Right cardiac atrium (tissue), 5 donors: ENCODE results near the gene PRKCA. TPM values are rescaled to one million over a fixed set of nuclear protein-coding genes. Genes with fewer than 3 reads are reported as not detected.

ENCODE experiments used
- ATAC-seq, 2 donors: fragments of 200-7000 bp; cut with Tn5 transposase; one replicate each; pipeline versions ENCODE4 v1.8.0 to v1.9.1; 2020; ENCODE audit warnings: moderate library complexity in 2 of 2, mild to moderate bottlenecking in 1 of 2
- DNase-seq, 3 donors: peaks; one replicate each; pipeline ENCODE4 v3.0.0-alpha.2; 2020
- H3K27ac ChIP-seq: one replicate; pipeline ENCODE4 v1.5.1; 2013; ENCODE audit warnings: mild to moderate bottlenecking, low read length, control low read depth, moderate library complexity
- H3K27me3 ChIP-seq: one replicate; pipeline ENCODE4 v1.6.1; 2013; ENCODE audit not compliant: control insufficient read depth, insufficient read depth
- H3K4me1 ChIP-seq: one replicate; pipeline ENCODE4 v1.6.1; 2013; ENCODE audit warnings: low read length; ENCODE audit not compliant: control insufficient read depth, insufficient read depth
- H3K4me3 ChIP-seq: one replicate; pipeline ENCODE4 v1.5.1; 2013; ENCODE audit warnings: low read length, control low read depth
- H3K9me3 ChIP-seq: one replicate; pipeline ENCODE4 v1.6.1; 2013; ENCODE audit warnings: low read length; ENCODE audit not compliant: control insufficient read depth
- WGBS: extraction: QIAGEN DNeasy Blood & Tissue Kit; methylation state at CpG from one replicate; pipeline ENCODE4 v1.1.7; 2013; 5-methylcytosine and 5-hydroxymethylcytosine counted together
- intact Hi-C, 4 donors: fragments of 100-400 bp; cut with DNase I; formaldehyde crosslinking; loops; one replicate each; pipeline versions ENCODE4 v1.11.0 to v1.14.0; 2022 to 2023
- polyA plus RNA-seq: library from polyadenylated mRNA; stranded (reverse); fragments of 200-250 nt; gene quantifications from one replicate; pipeline ENCODE4 v1.2.3, GENCODE V29; 2013
- total RNA-seq, 4 donors: library from RNA; stranded (reverse); fragmentation: NEBNext Ultra II Directional; extraction: Animal tissue kit (Norgen Biotek cat#: 25700); gene quantifications; one replicate each; pipeline ENCODE4 v1.2.1, GENCODE V29; 2021
- donor health status: healthy with polysubstance abuse.
- donor health status: DM: no; HTN: yes; CAD: no.
- donor health status: DM: no; HTN: no; CAD: no.
- donor health status: DM: no; HTN: yes; CAD: no; lungs with severe emphysema.
- donor health status: DM: yes; HTN: yes; CAD: no.

Gene PRKCA
- total and polyA plus RNA-seq, 5 donors, result 2.2 to 8.0 (median 6.8) TPM

- peak; percentile 85 to 86 for ATAC-seq
- 63% methylated on average over 7 of the region's 7 CpGs for WGBS
- H3K27ac ChIP-seq, result no peak overlapping the region
Measured at GRCh38 chr17:66459811-66460270, 157.4 kb downstream of the PRKCA start.

GRCh38 chr17:66460558-66460957, 158.1 kb downstream of the PRKCA start:
- no peak for ATAC-seq
- WGBS, result 93% methylated on average over 6 of the region's 6 CpGs
- no peak overlapping the region for H3K27ac ChIP-seq

More at GRCh38 chr17:66459811-66460270, 157.4 kb downstream of the PRKCA start:
- no peaks in the 10 kb centered on the region for H3K4me1 ChIP-seq
- H3K9me3 ChIP-seq, result no peaks in the 10 kb centered on the region
- H3K27me3 ChIP-seq, result no peaks in the 10 kb centered on the region
- intact Hi-C loops, result no loop called here
- H3K4me3 ChIP-seq, result no peak overlapping the region
- peak in 2 of 3 donors; percentile 55 to 62 for DNase-seq

GRCh38 chr17:66461343-66461995, 159.1 kb downstream of the PRKCA start:
- H3K4me1 ChIP-seq, result no peaks in the 10 kb centered on the region
- WGBS, result 81% methylated on average over 7 of the region's 7 CpGs

More at GRCh38 chr17:66460558-66460957, 158.1 kb downstream of the PRKCA start:
- no peaks in the 10 kb centered on the region for H3K4me1 ChIP-seq
- H3K9me3 ChIP-seq, result no peaks in the 10 kb centered on the region
- H3K27me3 ChIP-seq, result no peaks in the 10 kb centered on the region
- H3K4me3 ChIP-seq, result no peak overlapping the region
- intact Hi-C loops, result no loop called here
- DNase-seq, result no peak

GRCh38 chr17:66462010-66462409, 159.6 kb downstream of the PRKCA start:
- no peaks in the 10 kb centered on the region for H3K27me3 ChIP-seq
- DNase-seq, result no peak
- H3K4me1 ChIP-seq, result no peaks in the 10 kb centered on the region
- WGBS, result 73% methylated on average over 4 of the region's 4 CpGs
- no peaks in the 10 kb centered on the region for H3K9me3 ChIP-seq
- no peak for ATAC-seq
- H3K4me3 ChIP-seq, result no peak overlapping the region
- H3K27ac ChIP-seq, result no peak overlapping the region
- intact Hi-C loops, result no loop called here

More at GRCh38 chr17:66461343-66461995, 159.1 kb downstream of the PRKCA start:
- H3K27ac ChIP-seq, result no peak overlapping the region
- H3K27me3 ChIP-seq, result no peaks in the 10 kb centered on the region
- no peaks in the 10 kb centered on the region for H3K9me3 ChIP-seq
- no peak for ATAC-seq
- intact Hi-C loops, result no loop called here
- no peak overlapping the region for H3K4me3 ChIP-seq
- no peak for DNase-seq

- no peak for ATAC-seq
Measured at GRCh38 chr17:66464921-66465320, 162.5 kb downstream of the PRKCA start.

GRCh38 chr17:66465701-66466100, 163.3 kb downstream of the PRKCA start:
- DNase-seq (no peak), ATAC-seq (no peak)
- WGBS, result 88% methylated on average over 1 of the region's 1 CpG
- H3K4me1 ChIP-seq, result peaks cover 2% of the 10 kb centered on the region
- no peaks in the 10 kb centered on the region for H3K9me3 ChIP-seq
- no peaks in the 10 kb centered on the region for H3K27me3 ChIP-seq
- no peak overlapping the region for H3K27ac ChIP-seq
- no peak overlapping the region for H3K4me3 ChIP-seq
- intact Hi-C loops, result no loop called here

More at GRCh38 chr17:66464921-66465320, 162.5 kb downstream of the PRKCA start:
- no peak overlapping the region for H3K27ac ChIP-seq
- intact Hi-C loops, result no loop called here
- no peaks in the 10 kb centered on the region for H3K9me3 ChIP-seq
- H3K27me3 ChIP-seq, result no peaks in the 10 kb centered on the region
- no peak overlapping the region for H3K4me3 ChIP-seq
- peaks cover 2% of the 10 kb centered on the region for H3K4me1 ChIP-seq
- DNase-seq, result no peak
- WGBS, result 86% methylated on average over 3 of the region's 3 CpGs

- WGBS, result 70% methylated on average over 11 of the region's 11 CpGs
- intact Hi-C loops, result no loop called here
- Histone ChIP-seq H3K4me1 (peaks cover 2% of the 10 kb centered on the region), H3K27me3 (no peaks in the 10 kb centered on the region), H3K4me3 (no peak overlapping the region), H3K9me3 (no peaks in the 10 kb centered on the region), H3K27ac (no peak overlapping the region)
- DNase-seq (no peak), ATAC-seq (no peak)
Measured at GRCh38 chr17:66466106-66466820, 163.8 kb downstream of the PRKCA start.

GRCh38 chr17:66466840-66467367, 164.5 kb downstream of the PRKCA start:
- 45% methylated on average over 7 of the region's 7 CpGs for WGBS
- no peak overlapping the region for H3K27ac ChIP-seq
- intact Hi-C loops, result no loop called here
- no peaks in the 10 kb centered on the region for H3K27me3 ChIP-seq
- no peaks in the 10 kb centered on the region for H3K9me3 ChIP-seq
- ATAC-seq (peak in 1 of 2 donors; percentile 66), DNase-seq (peak in 1 of 3 donors; percentile 35)
- no peak overlapping the region for H3K4me3 ChIP-seq
- H3K4me1 ChIP-seq, result peaks cover 2% of the 10 kb centered on the region

GRCh38 chr17:66467766-66468165, 165.4 kb downstream of the PRKCA start:
- no peak overlapping the region for H3K4me3 ChIP-seq
- no peak for ATAC-seq
- no peaks in the 10 kb centered on the region for H3K27me3 ChIP-seq
- H3K27ac ChIP-seq, result no peak overlapping the region
- H3K4me1 ChIP-seq, result peaks cover 2% of the 10 kb centered on the region
- DNase-seq, result no peak
- H3K9me3 ChIP-seq, result no peaks in the 10 kb centered on the region
- WGBS, result 68% methylated on average over 6 of the region's 6 CpGs
- intact Hi-C loops, result no loop called here

GRCh38 chr17:66468241-66469087, 166.1 kb downstream of the PRKCA start:
- WGBS, result 63% methylated on average over 5 of the region's 5 CpGs
- H3K27ac ChIP-seq, result no peak overlapping the region

More at GRCh38 chr17:66468241-66469087, 166.1 kb downstream of the PRKCA start:
- peak in 1 of 3 donors; percentile 42 for DNase-seq
- Histone ChIP-seq H3K4me1 (peaks cover 2% of the 10 kb centered on the region), H3K4me3 (no peak overlapping the region), H3K27me3 (no peaks in the 10 kb centered on the region), H3K9me3 (no peaks in the 10 kb centered on the region)
- ATAC-seq, result peak; percentile 61 to 78
- intact Hi-C loops, result no loop called here
